Muscle layer of colon (tissue), 2 donors: ENCODE measurements around the gene DERL2.
"Not testable (repeated sequence)": the region's sequence is repeated elsewhere in the genome, so short reads cannot be mapped to it uniquely, and the experiment has no call there.

Source experiments
- H3K27ac ChIP-seq: one replicate; pipeline ENCODE4 v1.7.0; 2013; ENCODE audit warnings: low read depth, mild to moderate bottlenecking, low read length, moderate library complexity
- H3K27me3 ChIP-seq, 2 donors: one replicate each; pipeline ENCODE4 v1.7.0; 2013; ENCODE audit warnings: low read length in 2 of 2, mild to moderate bottlenecking in 2 of 2; ENCODE audit not compliant: insufficient read depth in 2 of 2, control insufficient read depth in 1 of 2
- H3K36me3 ChIP-seq: one replicate; pipeline ENCODE4 v1.7.0; 2013; ENCODE audit warnings: mild to moderate bottlenecking, low read length; ENCODE audit not compliant: insufficient read depth
- H3K4me1 ChIP-seq: one replicate; pipeline ENCODE4 v1.7.0; 2013; ENCODE audit warnings: mild to moderate bottlenecking, low read length; ENCODE audit not compliant: insufficient read depth
- H3K4me3 ChIP-seq, 2 donors: one replicate each; pipeline ENCODE4 v1.7.0; 2013; ENCODE audit warnings: low read length in 2 of 2, low read depth in 1 of 2, mild to moderate bottlenecking in 1 of 2, moderate library complexity in 1 of 2
- H3K9ac ChIP-seq: one replicate; pipeline ENCODE4 v1.7.0; 2013; ENCODE audit warnings: low read length
- H3K9me3 ChIP-seq: one replicate; pipeline ENCODE4 v1.7.0; 2013; ENCODE audit warnings: mild to moderate bottlenecking, low read length
- donor health status: abdominal sarcoma.
- donor health status: Adenocarcinoma of cecum.

Gene DERL2

GRCh38 chr17:5467416-5467815, 18.6 kb downstream of the DERL2 start:
- H3K4me3 ChIP-seq = peak overlapping the region in 1 of 2 donors; percentile 92
- no peak overlapping the region for H3K27ac ChIP-seq
- peaks cover 11% of the 10 kb centered on the region for H3K4me1 ChIP-seq
- H3K27me3 ChIP-seq = no peaks in the 10 kb centered on the region
- no peaks in the 10 kb centered on the region for H3K9me3 ChIP-seq
- peaks cover 6% of the 10 kb centered on the region for H3K36me3 ChIP-seq
- H3K9ac ChIP-seq = peak overlapping the region; percentile 52

- Histone ChIP-seq H3K27ac (no peak overlapping the region), H3K4me3 (no peak overlapping the region), H3K27me3 (no peaks in the 10 kb centered on the region), H3K36me3 (no peaks in the 10 kb centered on the region), H3K9ac (no peak overlapping the region), H3K9me3 (no peaks in the 10 kb centered on the region), H3K4me1 (peaks cover 11% of the 10 kb centered on the region)
Observed at GRCh38 chr17:5466295-5466694, 19.7 kb downstream of the DERL2 start.

GRCh38 chr17:5464717-5465507, 21.1 kb downstream of the DERL2 start:
- H3K27ac ChIP-seq = no peak overlapping the region
- no peak overlapping the region for H3K9ac ChIP-seq
- H3K4me3 ChIP-seq = no peak overlapping the region
- H3K36me3 ChIP-seq = peaks cover 7% of the 10 kb centered on the region
- no peaks in the 10 kb centered on the region for H3K27me3 ChIP-seq
- H3K4me1 ChIP-seq = peaks cover 11% of the 10 kb centered on the region
- no peaks in the 10 kb centered on the region for H3K9me3 ChIP-seq

- Histone ChIP-seq H3K9ac (no peak overlapping the region), H3K27me3 (no peaks in the 10 kb centered on the region), H3K27ac (no peak overlapping the region), H3K9me3 (no peaks in the 10 kb centered on the region), H3K4me1 (no peaks in the 10 kb centered on the region), H3K36me3 (peaks cover 59% of the 10 kb centered on the region), H3K4me3 (no peak overlapping the region)
Observed at GRCh38 chr17:5446786-5447185, 39.2 kb downstream of the DERL2 start.

- no peak overlapping the region for H3K27ac ChIP-seq
- no peaks in the 10 kb centered on the region for H3K9me3 ChIP-seq
Observed at GRCh38 chr17:5444209-5444608, 41.8 kb downstream of the DERL2 start.

GRCh38 chr17:5443728-5444127, 42.2 kb downstream of the DERL2 start:
- Histone ChIP-seq H3K4me1 (peaks cover 5% of the 10 kb centered on the region), H3K9me3 (no peaks in the 10 kb centered on the region), H3K36me3 (peaks cover 38% of the 10 kb centered on the region), H3K4me3 (no peak overlapping the region), H3K27me3 (no peaks in the 10 kb centered on the region), H3K27ac (no peak overlapping the region), H3K9ac (no peak overlapping the region)

More at GRCh38 chr17:5444209-5444608, 41.8 kb downstream of the DERL2 start:
- Histone ChIP-seq H3K9ac (no peak overlapping the region), H3K4me3 (no peak overlapping the region), H3K4me1 (peaks cover 4% of the 10 kb centered on the region), H3K27me3 (no peaks in the 10 kb centered on the region), H3K36me3 (peaks cover 42% of the 10 kb centered on the region)

GRCh38 chr17:5439446-5439764, 46.6 kb downstream of the DERL2 start:
- Histone ChIP-seq H3K27ac (peak overlapping the region; percentile 78), H3K9me3 (no peaks in the 10 kb centered on the region)

GRCh38 chr17:5438716-5439445, 47.1 kb downstream of the DERL2 start, which contains the start of gene C1QBP:
Gene C1QBP (minus strand): TSS chr17:5439155. CDS start chr17:5439073, 82 bp downstream.
- peaks cover 14% of the 10 kb centered on the region for H3K4me1 ChIP-seq
- peak within 1 kb of the TSS; percentile 78 for H3K27ac ChIP-seq
- peak within 1 kb of the TSS; percentile 78 for H3K9ac ChIP-seq
- peaks cover 32% of the 10 kb centered on the region for H3K36me3 ChIP-seq
- H3K9me3 ChIP-seq = no peaks in the 10 kb centered on the region
- no peaks in the 10 kb centered on the region for H3K27me3 ChIP-seq
- H3K4me3 ChIP-seq = peak within 1 kb of the TSS; percentile 70 to 89

More at GRCh38 chr17:5439446-5439764, 46.6 kb downstream of the DERL2 start:
- H3K4me3 ChIP-seq = peak overlapping the region; percentile 70 to 89
- peaks cover 33% of the 10 kb centered on the region for H3K36me3 ChIP-seq
- H3K4me1 ChIP-seq = peaks cover 14% of the 10 kb centered on the region
- H3K27me3 ChIP-seq = no peaks in the 10 kb centered on the region
- H3K9ac ChIP-seq = peak overlapping the region; percentile 57

- H3K27me3 ChIP-seq = no peaks in the 10 kb centered on the region
- H3K4me3 ChIP-seq = peak overlapping the region; percentile 70 to 89
- no peaks in the 10 kb centered on the region for H3K9me3 ChIP-seq
- no peak overlapping the region for H3K27ac ChIP-seq
- H3K36me3 ChIP-seq = peaks cover 35% of the 10 kb centered on the region
- H3K9ac ChIP-seq = peak overlapping the region; percentile 78
- H3K4me1 ChIP-seq = peaks cover 14% of the 10 kb centered on the region
Observed at GRCh38 chr17:5437721-5438317, 48.2 kb downstream of the DERL2 start.

- peaks cover 14% of the 10 kb centered on the region for H3K4me1 ChIP-seq
- H3K9me3 ChIP-seq, H3K27ac ChIP-seq, H3K27me3 ChIP-seq, H3K4me3 ChIP-seq, H3K9ac ChIP-seq: not testable (repeated sequence)
- H3K36me3 ChIP-seq = peaks cover 52% of the 10 kb centered on the region
Observed at GRCh38 chr17:5435781-5436315, 50.1 kb downstream of the DERL2 start.

GRCh38 chr17:5434984-5435383, 51.0 kb downstream of the DERL2 start:
- Histone ChIP-seq H3K9ac (no peak overlapping the region), H3K27ac (no peak overlapping the region), H3K36me3 (peaks cover 57% of the 10 kb centered on the region), H3K4me1 (peaks cover 14% of the 10 kb centered on the region), H3K27me3 (no peaks in the 10 kb centered on the region), H3K9me3 (no peaks in the 10 kb centered on the region), H3K4me3 (no peak overlapping the region)
